ENCODE measurements around the gene ASS1. TPM values are rescaled to one million over a fixed set of nuclear protein-coding genes. Genes with fewer than 3 reads are reported as not detected.

Gene ASS1
- total RNA-seq, 1 experiment from 2014 or later = 299 TPM

- intact Hi-C loops (cut with micrococcal nuclease) = no loop called here
- Mint-ChIP-seq H3K27me3 (ENCODE audit: insufficient read depth, unreplicated experiment) (no peaks in the 10 kb centered on the region), H3K4me1 (ENCODE audit: insufficient read depth, unreplicated experiment) (peaks cover 36% of the 10 kb centered on the region), H3K9me3 (ENCODE audit: unreplicated experiment) (no peaks in the 10 kb centered on the region), H3K4me3 (ENCODE audit: unreplicated experiment) (no peak overlapping the region), H3K27ac (ENCODE audit: low read depth, unreplicated experiment) (no peak overlapping the region), H3K36me3 (ENCODE audit: insufficient read depth, unreplicated experiment) (peaks cover 6% of the 10 kb centered on the region)
- no peak for TF ChIP-seq CTCF (IDR thresholded peaks at IDR 0.05; ENCODE audit: unreplicated experiment)
- no peak for DNase-seq (ENCODE audit: unreplicated experiment)
- ChIA-PET POLR2A (interaction anchor here (0.6 to 1.2 kb wide), 2 partner anchors 42 to 56 kb away, joined by 3 read pairs; no protein-coding TSS in a partner anchor), CTCF (no interaction called here)
- no TSS peak for BruUV-seq (replicated peaks)
These were observed 91.2 kb downstream of the ASS1 start for GRCh38 chr9:130535818-130536521.

GRCh38 chr9:130536701-130537107, 91.9 kb downstream of the ASS1 start:
- H3K4me3 Mint-ChIP-seq (ENCODE audit: unreplicated experiment) = no peak overlapping the region
- H3K9me3 Mint-ChIP-seq (ENCODE audit: unreplicated experiment) = no peaks in the 10 kb centered on the region
- intact Hi-C loops (cut with micrococcal nuclease) = no loop called here
- peaks cover 33% of the 10 kb centered on the region for H3K4me1 Mint-ChIP-seq (ENCODE audit: insufficient read depth, unreplicated experiment)
- CTCF ChIA-PET = interaction anchor here (0.6 kb wide), 1 partner anchor 25 kb away, joined by 3 read pairs; no protein-coding TSS in a partner anchor
- H3K27me3 Mint-ChIP-seq (ENCODE audit: insufficient read depth, unreplicated experiment) = no peaks in the 10 kb centered on the region
- no TSS peak for BruUV-seq (replicated peaks)
- no peak for DNase-seq (ENCODE audit: unreplicated experiment)
- H3K36me3 Mint-ChIP-seq (ENCODE audit: insufficient read depth, unreplicated experiment) = peaks cover 6% of the 10 kb centered on the region
- POLR2A ChIA-PET = interaction anchor here (1.2 kb wide), 1 partner anchor 41 kb away, joined by 3 read pairs; no protein-coding TSS in a partner anchor
- no peak overlapping the region for H3K27ac Mint-ChIP-seq (ENCODE audit: low read depth, unreplicated experiment)
- no peak for TF ChIP-seq CTCF (IDR thresholded peaks at IDR 0.05; ENCODE audit: unreplicated experiment)

- no peak for TF ChIP-seq CTCF (IDR thresholded peaks at IDR 0.05; ENCODE audit: unreplicated experiment)
- CTCF ChIA-PET = interaction anchor here (0.6 kb wide), 1 partner anchor 24 kb away, joined by 3 read pairs; no protein-coding TSS in a partner anchor
- H3K4me3 Mint-ChIP-seq (ENCODE audit: unreplicated experiment) = no peak overlapping the region
- no peaks in the 10 kb centered on the region for H3K27me3 Mint-ChIP-seq (ENCODE audit: insufficient read depth, unreplicated experiment)
- H3K9me3 Mint-ChIP-seq (ENCODE audit: unreplicated experiment) = no peaks in the 10 kb centered on the region
- POLR2A ChIA-PET = interaction anchor here (1.2 kb wide), 1 partner anchor 40 kb away, joined by 3 read pairs; no protein-coding TSS in a partner anchor
- H3K36me3 Mint-ChIP-seq (ENCODE audit: insufficient read depth, unreplicated experiment) = peaks cover 6% of the 10 kb centered on the region
- DNase-seq (ENCODE audit: unreplicated experiment) = peak; percentile 17
- peaks cover 31% of the 10 kb centered on the region for H3K4me1 Mint-ChIP-seq (ENCODE audit: insufficient read depth, unreplicated experiment)
- no TSS peak for BruUV-seq (replicated peaks)
- H3K27ac Mint-ChIP-seq (ENCODE audit: low read depth, unreplicated experiment) = no peak overlapping the region
- intact Hi-C loops (cut with micrococcal nuclease) = no loop called here
These were observed 92.7 kb downstream of the ASS1 start for GRCh38 chr9:130537346-130538050.

Data from MCF 10A (cell line).